ENCODE measurements around the gene ZNF792. TPM values are rescaled to one million over a fixed set of nuclear protein-coding genes. Genes with fewer than 3 reads are reported as not detected.

The ZNF792 gene
- total RNA-seq, 1 donor from 2014 or later = 10.4 TPM

DNA sequence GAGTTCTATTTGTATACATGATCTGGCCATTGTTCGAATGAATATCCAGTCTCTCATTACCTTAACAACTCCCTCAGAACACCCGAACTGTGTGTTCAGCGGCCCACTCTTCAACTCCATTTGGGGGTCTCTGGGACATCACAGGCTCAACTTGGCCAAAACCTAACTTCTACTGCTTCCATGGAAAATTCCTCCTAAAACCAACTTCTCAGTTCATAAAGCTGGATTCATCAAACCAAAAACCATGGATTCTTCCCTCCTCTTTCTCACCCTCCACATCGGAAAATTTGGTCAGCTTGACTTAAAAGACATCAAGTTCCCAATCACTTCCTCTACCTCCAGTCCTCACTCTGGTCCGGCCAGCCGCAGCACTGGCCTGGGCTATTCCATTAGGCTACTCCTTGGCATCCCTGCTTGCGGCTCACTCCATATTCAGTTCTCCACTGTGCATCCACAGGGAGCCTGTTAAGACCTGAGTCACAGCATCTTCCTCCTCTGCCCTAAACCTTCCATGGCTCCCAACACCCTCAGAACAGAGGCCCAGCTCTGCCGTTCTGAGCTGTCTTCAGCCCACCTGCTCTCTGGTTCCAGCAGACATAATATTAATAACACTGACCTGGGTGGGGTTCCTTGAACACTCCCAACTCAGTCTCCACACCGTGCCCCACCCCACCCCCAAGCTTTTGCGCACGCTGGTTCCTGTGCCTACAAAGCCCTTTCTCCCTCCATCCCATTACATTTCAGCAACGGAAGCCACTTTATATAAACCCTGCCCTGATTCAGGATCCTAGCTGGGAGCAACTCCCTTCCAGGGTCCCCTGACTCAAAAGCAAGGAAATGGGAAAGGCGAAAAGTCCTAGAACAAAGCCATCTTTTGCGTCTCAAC is 1.1 kb downstream of the ZNF792 start:
- H3K9me3 ChIP-seq = peaks cover 14 to 30% of the 10 kb centered on the region in 2 donors
- peaks cover 22 to 32% of the 10 kb centered on the region in 2 donors for H3K36me3 ChIP-seq
- peak overlapping the region in 1 of 2 donors; percentile 43 for H3K27ac ChIP-seq
- no peaks in the 10 kb centered on the region for H3K27me3 ChIP-seq
- no peak for DNase-seq (ENCODE audit: low spot score in 2 of 2)
- peak overlapping the region; percentile 82 to 94 for H3K4me3 ChIP-seq
- H3K4me1 ChIP-seq = peaks cover 4 to 9% of the 10 kb centered on the region in 2 donors
- intact Hi-C loops (cut with DNase I) = no loop called here
- TF ChIP-seq, protein P1, sequence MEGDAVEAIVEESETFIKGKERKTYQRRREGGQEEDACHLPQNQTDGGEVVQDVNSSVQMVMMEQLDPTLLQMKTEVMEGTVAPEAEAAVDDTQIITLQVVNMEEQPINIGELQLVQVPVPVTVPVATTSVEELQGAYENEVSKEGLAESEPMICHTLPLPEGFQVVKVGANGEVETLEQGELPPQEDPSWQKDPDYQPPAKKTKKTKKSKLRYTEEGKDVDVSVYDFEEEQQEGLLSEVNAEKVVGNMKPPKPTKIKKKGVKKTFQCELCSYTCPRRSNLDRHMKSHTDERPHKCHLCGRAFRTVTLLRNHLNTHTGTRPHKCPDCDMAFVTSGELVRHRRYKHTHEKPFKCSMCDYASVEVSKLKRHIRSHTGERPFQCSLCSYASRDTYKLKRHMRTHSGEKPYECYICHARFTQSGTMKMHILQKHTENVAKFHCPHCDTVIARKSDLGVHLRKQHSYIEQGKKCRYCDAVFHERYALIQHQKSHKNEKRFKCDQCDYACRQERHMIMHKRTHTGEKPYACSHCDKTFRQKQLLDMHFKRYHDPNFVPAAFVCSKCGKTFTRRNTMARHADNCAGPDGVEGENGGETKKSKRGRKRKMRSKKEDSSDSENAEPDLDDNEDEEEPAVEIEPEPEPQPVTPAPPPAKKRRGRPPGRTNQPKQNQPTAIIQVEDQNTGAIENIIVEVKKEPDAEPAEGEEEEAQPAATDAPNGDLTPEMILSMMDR (IDR thresholded peaks at IDR 0.05) = no peak

- TF ChIP-seq, protein P1 (IDR thresholded peaks at IDR 0.05) = no peak
- intact Hi-C loops (cut with DNase I) = no loop called here
- H3K4me3 ChIP-seq = peak overlapping the region; percentile 82 to 94
Measured at GRCh38 chr19:34961775-34962686, 2.0 kb downstream of the ZNF792 start.

DNA sequence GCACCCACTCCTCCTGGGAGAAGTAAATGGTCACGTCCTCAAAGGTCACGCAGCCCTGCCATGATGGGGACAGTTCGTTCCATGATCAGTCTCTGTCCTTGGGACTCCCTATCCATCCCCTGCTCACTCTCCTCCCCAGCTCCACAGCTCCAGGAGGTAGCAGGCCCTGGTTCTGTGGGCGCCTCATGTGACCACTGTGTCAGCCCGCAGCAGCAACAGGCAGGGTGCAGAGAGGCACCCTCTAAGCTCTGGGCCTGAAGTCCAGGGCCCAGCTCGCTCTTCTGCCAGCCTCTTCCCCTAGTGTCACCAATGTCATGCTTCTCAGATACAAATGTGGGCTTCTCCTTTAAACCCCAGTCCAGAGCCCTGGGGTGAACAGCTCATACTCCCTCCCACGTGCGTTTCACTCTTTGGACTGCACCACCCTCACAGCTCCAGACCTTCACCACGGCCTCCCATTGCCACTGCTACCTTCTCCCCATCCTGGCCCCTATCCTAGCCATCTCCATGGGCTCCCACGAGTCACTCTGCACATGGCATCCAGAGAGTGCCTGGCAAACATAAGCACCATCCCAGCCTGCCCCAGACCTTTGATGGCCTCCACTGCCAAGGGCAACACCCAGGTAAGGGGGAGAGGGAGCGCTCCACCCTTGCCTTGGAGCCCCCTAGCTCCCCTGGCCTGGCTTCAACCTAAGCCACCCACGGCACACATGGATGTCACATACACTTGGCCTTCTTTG is 2.9 kb downstream of the ZNF792 start:
- H3K36me3 ChIP-seq = peaks cover 39 to 50% of the 10 kb centered on the region in 2 donors

More at GRCh38 chr19:34961775-34962686, 2.0 kb downstream of the ZNF792 start:
- H3K9me3 ChIP-seq = peaks cover 23 to 39% of the 10 kb centered on the region in 2 donors
- peaks cover 30 to 41% of the 10 kb centered on the region in 2 donors for H3K36me3 ChIP-seq
- no peak for DNase-seq (ENCODE audit: low spot score in 2 of 2)
- peak overlapping the region in 1 of 2 donors; percentile 23 for H3K27ac ChIP-seq
- H3K27me3 ChIP-seq = no peaks in the 10 kb centered on the region
- peaks cover 4 to 9% of the 10 kb centered on the region in 2 donors for H3K4me1 ChIP-seq

DNA sequence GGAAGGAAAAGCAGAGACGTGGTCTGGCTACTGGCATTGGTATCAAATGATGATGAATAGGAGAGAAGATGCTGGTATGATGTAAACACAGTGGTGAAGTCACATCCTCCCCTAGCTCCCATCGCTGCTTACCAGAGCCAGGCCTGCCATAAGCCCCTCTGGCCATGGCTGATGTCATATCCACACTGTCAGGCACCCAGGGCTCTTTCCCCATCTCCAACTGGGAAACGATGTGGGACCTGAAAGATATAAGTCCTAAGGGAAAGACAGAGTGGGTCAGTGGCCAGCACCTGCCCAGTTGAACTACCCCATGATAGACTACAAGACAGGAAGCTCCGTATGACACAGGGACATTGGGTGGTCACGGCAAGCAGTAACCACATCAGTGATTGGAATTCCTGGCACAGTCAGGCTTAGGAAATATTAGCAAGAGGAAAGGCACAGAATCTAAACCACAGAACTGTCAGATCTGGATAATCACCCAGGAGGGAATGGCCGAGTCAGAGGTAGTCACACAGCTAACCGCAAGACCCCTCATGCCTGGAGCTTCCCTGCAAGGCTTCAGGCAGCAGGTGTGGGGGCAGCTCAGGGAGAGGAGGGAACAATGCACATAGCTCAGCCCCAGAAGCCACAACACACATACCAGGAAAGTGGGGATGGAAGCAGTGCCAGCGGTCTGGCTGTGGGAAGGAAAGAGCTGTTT is 3.8 kb downstream of the ZNF792 start:
- TF ChIP-seq, protein P1 (IDR thresholded peaks at IDR 0.05) = no peak
- no peak for DNase-seq (ENCODE audit: low spot score in 2 of 2)
- Histone ChIP-seq H3K9me3 (peaks cover 35 to 57% of the 10 kb centered on the region in 2 donors), H3K36me3 (peaks cover 41 to 56% of the 10 kb centered on the region in 2 donors), H3K27ac (no peak overlapping the region), H3K4me3 (no peak overlapping the region), H3K27me3 (no peaks in the 10 kb centered on the region), H3K4me1 (peaks cover 4 to 9% of the 10 kb centered on the region in 2 donors)
- intact Hi-C loops (cut with DNase I) = no loop called here

More for the DNA sequence above, 2.9 kb downstream of the ZNF792 start:
- intact Hi-C loops (cut with DNase I) = no loop called here
- TF ChIP-seq, protein P1 (IDR thresholded peaks at IDR 0.05) = no peak
- H3K9me3 ChIP-seq = peaks cover 27 to 49% of the 10 kb centered on the region in 2 donors
- no peak overlapping the region for H3K4me3 ChIP-seq
- no peaks in the 10 kb centered on the region for H3K27me3 ChIP-seq
- DNase-seq (ENCODE audit: low spot score in 2 of 2) = no peak
- H3K4me1 ChIP-seq = peaks cover 4 to 9% of the 10 kb centered on the region in 2 donors
- H3K27ac ChIP-seq = no peak overlapping the region
